GM21367 (cell line): ENCODE data around the gene CMSS1.

ENCODE experiments used
- ATAC-seq: cut with Tn5 transposase; IDR thresholded peaks from one replicate; pipeline ENCODE4 v1.9.1; 2021; ENCODE audit not compliant: unreplicated experiment

The CMSS1 gene

GRCh38 chr3:100098784-100099070, 281.1 kb downstream of the CMSS1 start:
- no peak for ATAC-seq

GRCh38 chr3:100099621-100100020, 282.0 kb downstream of the CMSS1 start:
- no peak for ATAC-seq

GRCh38 chr3:100100425-100100824, 282.8 kb downstream of the CMSS1 start:
- ATAC-seq: no peak

- no peak for ATAC-seq
Observed at GRCh38 chr3:100102757-100103156, 285.1 kb downstream of the CMSS1 start.

- ATAC-seq: peak; percentile 83
Observed at GRCh38 chr3:100103558-100104441, 286.1 kb downstream of the CMSS1 start.

- ATAC-seq: peak; percentile 39
Observed at GRCh38 chr3:100104442-100104798, 286.8 kb downstream of the CMSS1 start.

- ATAC-seq: no peak
Observed at GRCh38 chr3:100104817-100105413, 287.3 kb downstream of the CMSS1 start.

GRCh38 chr3:100105501-100105900, 287.8 kb downstream of the CMSS1 start:
- peak; percentile 42 for ATAC-seq

GRCh38 chr3:100106094-100106493, 288.4 kb downstream of the CMSS1 start:
- ATAC-seq: no peak

GRCh38 chr3:100106531-100107141, 289.0 kb downstream of the CMSS1 start:
- ATAC-seq: no peak

- ATAC-seq: no peak
Observed at GRCh38 chr3:100107221-100107814, 289.7 kb downstream of the CMSS1 start.

GRCh38 chr3:100108464-100109079, 290.9 kb downstream of the CMSS1 start:
- ATAC-seq: no peak

- no peak for ATAC-seq
Observed at GRCh38 chr3:100110162-100110561, 292.5 kb downstream of the CMSS1 start.

GRCh38 chr3:100111728-100112127, 294.1 kb downstream of the CMSS1 start:
- no peak for ATAC-seq

GRCh38 chr3:100113723-100114412, 296.2 kb downstream of the CMSS1 start:
- no peak for ATAC-seq

- no peak for ATAC-seq
Observed at GRCh38 chr3:100114413-100115030, 296.9 kb downstream of the CMSS1 start, which contains the start of gene FILIP1L. Gene FILIP1L (minus strand): TSS chr3:100114501.

- no peak for ATAC-seq
Observed at GRCh38 chr3:100117093-100117492, 299.4 kb downstream of the CMSS1 start.

- ATAC-seq: no peak
Observed at GRCh38 chr3:100120012-100120411, 302.4 kb downstream of the CMSS1 start.

- ATAC-seq: no peak
Observed at GRCh38 chr3:100120693-100121092, 303.0 kb downstream of the CMSS1 start.

- ATAC-seq: no peak
Observed at GRCh38 chr3:100122321-100122720, 304.7 kb downstream of the CMSS1 start.
